HG03139 (cell line): ENCODE results near the gene P4HA2.

ENCODE experiments used
- ATAC-seq: cut with Tn5 transposase; IDR thresholded peaks from one replicate; pipeline ENCODE4 v1.9.1; 2021; ENCODE audit not compliant: unreplicated experiment

Gene P4HA2

GRCh38 chr5:132224716-132225115 lies 2.9 kb downstream of the P4HA2 start:
- no peak for ATAC-seq

GRCh38 chr5:132223861-132224260 lies 3.8 kb downstream of the P4HA2 start:
- no peak for ATAC-seq

- ATAC-seq, result no peak
These were observed 5.0 kb downstream of the P4HA2 start for GRCh38 chr5:132222649-132223038.

GRCh38 chr5:132221781-132222648 lies 5.6 kb downstream of the P4HA2 start:
- no peak for ATAC-seq

GRCh38 chr5:132220491-132220890 lies 7.2 kb downstream of the P4HA2 start:
- ATAC-seq, result no peak

GRCh38 chr5:132219981-132220380 lies 7.7 kb downstream of the P4HA2 start:
- no peak for ATAC-seq

- no peak for ATAC-seq
These were observed 8.2 kb downstream of the P4HA2 start for GRCh38 chr5:132219289-132219970.

GRCh38 chr5:132218321-132218720 lies 9.3 kb downstream of the P4HA2 start:
- ATAC-seq, result no peak

- no peak for ATAC-seq
These were observed 12.3 kb downstream of the P4HA2 start for GRCh38 chr5:132215329-132215728.

- no peak for ATAC-seq
These were observed 13.2 kb downstream of the P4HA2 start for GRCh38 chr5:132214491-132214890.

GRCh38 chr5:132213666-132214065 lies 14.0 kb downstream of the P4HA2 start:
- no peak for ATAC-seq

GRCh38 chr5:132211787-132212186 lies 15.9 kb downstream of the P4HA2 start:
- no peak for ATAC-seq

GRCh38 chr5:132210944-132211343 lies 16.7 kb downstream of the P4HA2 start:
- ATAC-seq, result no peak

GRCh38 chr5:132209901-132210545 lies 17.6 kb downstream of the P4HA2 start:
- ATAC-seq, result no peak

GRCh38 chr5:132209131-132209530 lies 18.5 kb downstream of the P4HA2 start:
- no peak for ATAC-seq

- no peak for ATAC-seq
These were observed 19.9 kb downstream of the P4HA2 start for GRCh38 chr5:132207778-132208177.

GRCh38 chr5:132206782-132207181 lies 20.9 kb downstream of the P4HA2 start:
- ATAC-seq, result no peak

GRCh38 chr5:132205385-132206125 lies 22.1 kb downstream of the P4HA2 start:
- ATAC-seq, result no peak

- no peak for ATAC-seq
These were observed 23.1 kb downstream of the P4HA2 start for GRCh38 chr5:132204371-132205135.

GRCh38 chr5:132203916-132204315 lies 23.7 kb downstream of the P4HA2 start:
- ATAC-seq, result no peak

- no peak for ATAC-seq
These were observed 24.2 kb downstream of the P4HA2 start for GRCh38 chr5:132203464-132203818.
